Astrocyte (in vitro differentiated cells and primary cell): ENCODE data around the gene AHNAK.

Experiments used
- CTCF ChIP-seq: IDR thresholded peaks from 2 replicates; pipeline ENCODE4 v1.5.1; 2011; ENCODE audit warnings: low read depth, mild to moderate bottlenecking, inconsistent platforms, low read length, moderate library complexity; ENCODE audit not compliant: insufficient read depth
- EZH2 ChIP-seq: IDR thresholded peaks from 2 replicates; pipeline ENCODE4 v1.6.1; 2012; ENCODE audit warnings: mild to moderate bottlenecking, low read length, inconsistent platforms; ENCODE audit not compliant: insufficient read depth

GRCh38 chr11:62452839-62453468, 93.7 kb downstream of the AHNAK start:
- no peak for TF ChIP-seq CTCF
- TF ChIP-seq EZH2 = no peak
